Prostate gland (tissue), 1 donor: ENCODE results near the gene PC.

Experiments
- POLR2A ChIP-seq: fragments of 450-650 bp; IDR thresholded peaks from one replicate; pipeline ENCODE4 v1.6.1; 2016; ENCODE audit warnings: antibody characterized with exemption, mild to moderate bottlenecking
- POLR2AphosphoS5 ChIP-seq: sonication (generic); formaldehyde crosslinking; IDR thresholded peaks from one replicate; pipeline ENCODE4 v1.6.1; 2017; ENCODE audit warnings: antibody characterized with exemption

DNA sequence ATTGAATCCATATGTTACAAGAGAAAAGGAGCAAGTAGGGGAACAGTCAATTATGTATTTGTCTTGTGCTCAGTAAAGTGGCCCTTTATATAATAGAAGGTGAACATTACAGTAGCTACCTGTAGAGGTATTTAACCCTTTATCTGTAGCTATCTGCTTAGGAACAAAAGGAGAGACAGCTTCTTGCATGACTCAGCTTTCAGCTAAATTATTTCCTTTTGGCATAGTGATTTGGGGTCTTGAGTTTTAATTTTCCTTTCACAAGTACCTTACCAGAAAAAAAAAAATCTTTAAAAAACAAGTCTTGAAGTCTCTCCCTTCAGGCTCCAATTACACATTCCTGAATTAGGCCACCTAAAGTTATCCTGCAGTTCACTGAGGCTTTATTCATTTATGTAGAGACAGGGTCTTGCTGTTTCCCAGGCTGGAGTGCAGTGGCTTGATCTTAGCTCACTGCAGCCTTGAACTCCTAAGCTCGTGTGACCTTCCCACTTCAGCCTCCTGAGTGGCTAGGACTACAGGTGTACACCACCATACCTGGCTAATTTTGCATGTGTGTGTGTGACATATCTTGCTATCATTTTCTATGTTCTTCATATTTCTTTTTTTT lies 147.5 kb downstream of the PC start:
- TF ChIP-seq POLR2A (no peak), POLR2AphosphoS5 (no peak)
